Activated naive CD8-positive, alpha-beta T cell treated with anti-CD3 and anti-CD28 coated beads, Interleukin-2, amount 10 ng/mL, durations not matched to agents 7 days and 5 days (primary cell): Measurements from ENCODE around the gene KANSL1L. TPM values are rescaled to one million over a fixed set of nuclear protein-coding genes. Genes with fewer than 3 reads are reported as not detected.
A peak's percentile ranks its signal among the peaks of the same experiment; 100 is the strongest.

Source experiments
- ATAC-seq: fragments of 150-1000 bp; cut with Tn5 transposase; one replicate; pipeline ENCODE4 v1.10.0; 2021; ENCODE audit warnings: low read depth, moderate library complexity
- POLR2A ChIA-PET: fragments of 350-600 bp; sonication (Branson Sonifier 250); formaldehyde crosslinking; loops from one replicate; lab custom pipeline; 2021; ENCODE audit warnings: antibody characterized with exemption; lab: Charles Lee
- DNase-seq: peaks from one replicate; pipeline ENCODE4 v3.0.0; 2021
- H3K27ac Mint-ChIP-seq: one replicate; pipeline ENCODE4 v1.8.0; 2022; ENCODE audit warnings: mild to moderate bottlenecking, mixed read lengths
- H3K27me3 Mint-ChIP-seq: one replicate; pipeline ENCODE4 v1.8.0; 2022; ENCODE audit warnings: mild to moderate bottlenecking, moderate library complexity, mixed read lengths
- H3K36me3 Mint-ChIP-seq: one replicate; pipeline ENCODE4 v1.8.0; 2021; ENCODE audit warnings: mild to moderate bottlenecking, mixed read lengths
- H3K4me1 Mint-ChIP-seq: one replicate; pipeline ENCODE4 v1.8.0; 2021; ENCODE audit warnings: mixed read lengths
- H3K4me3 Mint-ChIP-seq: one replicate; pipeline ENCODE4 v1.8.0; 2022; ENCODE audit warnings: mild to moderate bottlenecking, moderate library complexity, mixed read lengths
- H3K9me3 Mint-ChIP-seq: one replicate; pipeline ENCODE4 v1.8.0; 2021; ENCODE audit warnings: mixed read lengths
- total RNA-seq, 2 experiments: library from RNA; stranded (reverse); gene quantifications; one replicate each; pipeline ENCODE4 v1.2.3, GENCODE V29; 2021

Gene KANSL1L
- total RNA-seq, 2 experiments from 2014 or later: 6.5 to 10.2 TPM

GRCh38 chr2:210169516-210170195 lies 1.6 kb downstream of the KANSL1L start:
- H3K27me3 Mint-ChIP-seq: peaks cover 19% of the 10 kb centered on the region
- DNase-seq (no peak), ATAC-seq (no peak)
- peak overlapping the region; percentile 94 for H3K4me3 Mint-ChIP-seq
- H3K36me3 Mint-ChIP-seq: no peaks in the 10 kb centered on the region
- POLR2A ChIA-PET: no interaction called here
- no peaks in the 10 kb centered on the region for H3K9me3 Mint-ChIP-seq
- H3K27ac Mint-ChIP-seq: peak overlapping the region; percentile 94
- H3K4me1 Mint-ChIP-seq: peaks cover 20% of the 10 kb centered on the region

- H3K4me3 Mint-ChIP-seq: no peak overlapping the region
- H3K4me1 Mint-ChIP-seq: peaks cover 27% of the 10 kb centered on the region
Measured at GRCh38 chr2:210167227-210167626, 4.0 kb downstream of the KANSL1L start.

DNA sequence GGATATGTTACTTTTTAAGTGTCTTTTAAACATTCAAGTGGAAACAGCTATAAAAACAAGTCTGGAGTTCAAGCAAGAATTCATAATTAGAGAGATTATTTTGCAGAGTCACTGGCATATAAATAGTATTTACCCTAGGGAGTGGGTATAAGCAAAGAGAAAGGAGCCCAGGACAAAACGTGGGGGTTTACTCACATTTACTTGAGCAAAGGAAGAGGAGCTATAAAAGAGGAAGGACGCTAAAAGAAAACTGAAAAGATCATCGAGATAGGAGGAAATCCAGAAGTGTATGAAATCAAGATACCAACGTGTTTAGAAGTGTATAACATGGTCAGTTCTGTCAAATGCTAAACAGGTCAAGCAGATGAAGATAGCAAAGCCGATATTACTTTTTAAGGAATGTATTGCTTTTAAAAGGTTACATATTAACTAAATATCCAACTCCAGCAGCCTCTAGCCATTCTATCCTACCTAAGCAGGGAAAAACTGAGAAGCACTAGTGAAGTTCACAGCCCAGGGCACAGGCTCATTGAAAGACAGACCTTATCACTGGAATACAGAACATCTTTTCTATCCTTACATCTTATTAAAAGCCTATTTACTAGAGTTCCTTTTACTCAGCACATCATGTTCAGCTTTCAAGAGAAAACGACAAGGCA lies 8.6 kb downstream of the KANSL1L start:
- DNase-seq (no peak), ATAC-seq (no peak)
- Mint-ChIP-seq H3K36me3 (peaks cover 9% of the 10 kb centered on the region), H3K4me1 (peaks cover 7% of the 10 kb centered on the region), H3K27me3 (no peaks in the 10 kb centered on the region), H3K27ac (no peak overlapping the region), H3K9me3 (peaks cover 3% of the 10 kb centered on the region), H3K4me3 (no peak overlapping the region)
- POLR2A ChIA-PET: interaction anchor here (0.7 kb wide), 1 partner anchor 25 kb away, joined by 3 read pairs; no protein-coding TSS in a partner anchor

More at GRCh38 chr2:210167227-210167626, 4.0 kb downstream of the KANSL1L start:
- H3K27me3 Mint-ChIP-seq: peaks cover 8% of the 10 kb centered on the region
- peaks cover 6% of the 10 kb centered on the region for H3K36me3 Mint-ChIP-seq
- H3K9me3 Mint-ChIP-seq: peaks cover 3% of the 10 kb centered on the region
- ATAC-seq (no peak), DNase-seq (no peak)
- no peak overlapping the region for H3K27ac Mint-ChIP-seq
- POLR2A ChIA-PET: no interaction called here

GRCh38 chr2:210159059-210159458 lies 12.2 kb downstream of the KANSL1L start:
- Mint-ChIP-seq H3K27me3 (no peaks in the 10 kb centered on the region), H3K27ac (no peak overlapping the region), H3K36me3 (peaks cover 11% of the 10 kb centered on the region), H3K9me3 (peaks cover 4% of the 10 kb centered on the region), H3K4me3 (no peak overlapping the region), H3K4me1 (peaks cover 7% of the 10 kb centered on the region)
- POLR2A ChIA-PET: interaction anchor here (0.7 kb wide), 1 partner anchor 1890 kb away, joined by 3 read pairs; no protein-coding TSS in a partner anchor
- ATAC-seq (no peak), DNase-seq (no peak)

- POLR2A ChIA-PET: interaction anchor here (0.6 to 0.7 kb wide), 2 partner anchors 1838 to 1889 kb away, joined by 3 read pairs; no protein-coding TSS in a partner anchor
- ATAC-seq (no peak), DNase-seq (no peak)
- peaks cover 5% of the 10 kb centered on the region for H3K4me1 Mint-ChIP-seq
- H3K4me3 Mint-ChIP-seq: no peak overlapping the region
- peaks cover 2% of the 10 kb centered on the region for H3K9me3 Mint-ChIP-seq
- no peak overlapping the region for H3K27ac Mint-ChIP-seq
- H3K36me3 Mint-ChIP-seq: peaks cover 9% of the 10 kb centered on the region
- no peaks in the 10 kb centered on the region for H3K27me3 Mint-ChIP-seq
Measured at GRCh38 chr2:210158236-210158635, 13.0 kb downstream of the KANSL1L start.

DNA sequence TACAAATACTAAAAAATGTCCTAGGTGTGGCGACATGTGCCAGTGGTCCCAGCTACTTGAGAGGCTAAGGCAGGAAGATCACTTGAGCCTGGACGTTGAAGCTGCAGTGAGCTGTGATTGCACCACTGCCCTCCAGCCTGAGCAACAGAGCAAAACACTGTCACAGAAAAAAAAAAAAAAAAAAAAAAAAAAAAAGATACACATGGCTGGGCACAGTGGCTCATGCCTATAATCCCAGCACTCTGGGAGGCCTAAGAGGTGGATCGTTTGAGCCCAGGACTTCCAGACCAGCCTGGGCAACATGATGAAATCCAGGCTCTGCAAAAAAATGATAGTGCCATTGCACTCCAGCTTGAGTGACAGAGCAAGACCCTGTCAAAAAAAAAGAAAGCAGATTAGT lies 13.7 kb downstream of the KANSL1L start:
- no peak overlapping the region for H3K4me3 Mint-ChIP-seq
- ATAC-seq (no peak), DNase-seq (no peak)
- H3K36me3 Mint-ChIP-seq: peaks cover 5% of the 10 kb centered on the region
- H3K27me3 Mint-ChIP-seq: no peaks in the 10 kb centered on the region
- H3K4me1 Mint-ChIP-seq: peaks cover under 1% of the 10 kb centered on the region
- H3K9me3 Mint-ChIP-seq: peaks cover 1% of the 10 kb centered on the region
- POLR2A ChIA-PET: no interaction called here
- H3K27ac Mint-ChIP-seq: no peak overlapping the region

- H3K4me3 Mint-ChIP-seq: no peak overlapping the region
- POLR2A ChIA-PET: no interaction called here
- no peaks in the 10 kb centered on the region for H3K27me3 Mint-ChIP-seq
- peaks cover 1% of the 10 kb centered on the region for H3K4me1 Mint-ChIP-seq
- no peak for ATAC-seq
- peaks cover 1% of the 10 kb centered on the region for H3K9me3 Mint-ChIP-seq
- no peak for DNase-seq
- peaks cover 16% of the 10 kb centered on the region for H3K36me3 Mint-ChIP-seq
- no peak overlapping the region for H3K27ac Mint-ChIP-seq
Measured at GRCh38 chr2:210147614-210148013, 23.6 kb downstream of the KANSL1L start.

- DNase-seq (no peak), ATAC-seq (no peak)
- Mint-ChIP-seq H3K27me3 (no peaks in the 10 kb centered on the region), H3K4me3 (no peak overlapping the region), H3K36me3 (peaks cover 1% of the 10 kb centered on the region), H3K9me3 (no peaks in the 10 kb centered on the region), H3K4me1 (no peaks in the 10 kb centered on the region), H3K27ac (no peak overlapping the region)
- POLR2A ChIA-PET: no interaction called here
Measured at GRCh38 chr2:210132239-210132638, 39.0 kb downstream of the KANSL1L start.

- no peak overlapping the region for H3K27ac Mint-ChIP-seq
- POLR2A ChIA-PET: no interaction called here
- H3K4me3 Mint-ChIP-seq: no peak overlapping the region
- H3K36me3 Mint-ChIP-seq: peaks cover 10% of the 10 kb centered on the region
- H3K4me1 Mint-ChIP-seq: no peaks in the 10 kb centered on the region
- DNase-seq (no peak), ATAC-seq (no peak)
- H3K27me3 Mint-ChIP-seq: no peaks in the 10 kb centered on the region
- H3K9me3 Mint-ChIP-seq: peaks cover 3% of the 10 kb centered on the region
Measured at GRCh38 chr2:210128961-210129360, 42.2 kb downstream of the KANSL1L start.

GRCh38 chr2:210113614-210114235 lies 57.5 kb downstream of the KANSL1L start:
- no peak overlapping the region for H3K27ac Mint-ChIP-seq
- H3K4me3 Mint-ChIP-seq: no peak overlapping the region
- H3K27me3 Mint-ChIP-seq: no peaks in the 10 kb centered on the region
- DNase-seq (no peak), ATAC-seq (no peak)
- peaks cover 19% of the 10 kb centered on the region for H3K9me3 Mint-ChIP-seq
- no peaks in the 10 kb centered on the region for H3K4me1 Mint-ChIP-seq
- peaks cover 12% of the 10 kb centered on the region for H3K36me3 Mint-ChIP-seq
- POLR2A ChIA-PET: no interaction called here

- H3K4me3 Mint-ChIP-seq: no peak overlapping the region
- ATAC-seq (no peak), DNase-seq (no peak)
- H3K27ac Mint-ChIP-seq: no peak overlapping the region
- no peaks in the 10 kb centered on the region for H3K4me1 Mint-ChIP-seq
- POLR2A ChIA-PET: no interaction called here
- no peaks in the 10 kb centered on the region for H3K27me3 Mint-ChIP-seq
- peaks cover 19% of the 10 kb centered on the region for H3K9me3 Mint-ChIP-seq
- peaks cover 12% of the 10 kb centered on the region for H3K36me3 Mint-ChIP-seq
Measured at GRCh38 chr2:210112871-210113270, 58.3 kb downstream of the KANSL1L start.

- peaks cover 5% of the 10 kb centered on the region for H3K9me3 Mint-ChIP-seq
- peaks cover 3% of the 10 kb centered on the region for H3K36me3 Mint-ChIP-seq
- ATAC-seq: no peak
- DNase-seq: no peak
- no peaks in the 10 kb centered on the region for H3K4me1 Mint-ChIP-seq
- no peak overlapping the region for H3K27ac Mint-ChIP-seq
- POLR2A ChIA-PET: no interaction called here
- no peak overlapping the region for H3K4me3 Mint-ChIP-seq
- no peaks in the 10 kb centered on the region for H3K27me3 Mint-ChIP-seq
Measured at GRCh38 chr2:210099940-210100339, 71.3 kb downstream of the KANSL1L start.

DNA sequence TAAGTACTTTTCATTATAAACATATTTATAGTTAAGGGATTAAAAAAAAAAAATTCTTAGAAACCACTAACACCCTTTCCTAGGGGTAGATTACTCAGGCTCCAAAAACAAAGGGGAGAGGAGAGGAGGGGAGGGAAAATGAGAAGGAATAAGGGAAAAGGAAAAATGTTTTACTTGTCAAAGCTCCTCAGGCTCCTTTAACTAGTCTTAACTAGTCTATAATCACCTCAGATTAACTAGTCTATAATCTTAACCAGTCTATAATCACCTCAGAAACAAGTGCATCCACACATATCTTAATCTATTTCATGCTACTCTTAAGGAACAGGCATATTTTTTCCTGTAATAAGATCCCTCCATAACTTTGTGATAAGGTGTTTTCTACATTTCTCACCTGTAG lies 76.4 kb downstream of the KANSL1L start:
- Mint-ChIP-seq H3K9me3 (no peaks in the 10 kb centered on the region), H3K27me3 (no peaks in the 10 kb centered on the region), H3K36me3 (no peaks in the 10 kb centered on the region), H3K27ac (no peak overlapping the region), H3K4me3 (no peak overlapping the region), H3K4me1 (no peaks in the 10 kb centered on the region)
- ATAC-seq: no peak
- no peak for DNase-seq
- POLR2A ChIA-PET: no interaction called here
